ENCODE measurements around the gene CCDC167.

Gene CCDC167

GRCh38 chr6:37491171-37491829, 8.4 kb downstream of the CCDC167 start:
- in situ Hi-C loops (cut with MboI; ENCODE audit: low sequenced_read_pairs), result no loop called here

DNA sequence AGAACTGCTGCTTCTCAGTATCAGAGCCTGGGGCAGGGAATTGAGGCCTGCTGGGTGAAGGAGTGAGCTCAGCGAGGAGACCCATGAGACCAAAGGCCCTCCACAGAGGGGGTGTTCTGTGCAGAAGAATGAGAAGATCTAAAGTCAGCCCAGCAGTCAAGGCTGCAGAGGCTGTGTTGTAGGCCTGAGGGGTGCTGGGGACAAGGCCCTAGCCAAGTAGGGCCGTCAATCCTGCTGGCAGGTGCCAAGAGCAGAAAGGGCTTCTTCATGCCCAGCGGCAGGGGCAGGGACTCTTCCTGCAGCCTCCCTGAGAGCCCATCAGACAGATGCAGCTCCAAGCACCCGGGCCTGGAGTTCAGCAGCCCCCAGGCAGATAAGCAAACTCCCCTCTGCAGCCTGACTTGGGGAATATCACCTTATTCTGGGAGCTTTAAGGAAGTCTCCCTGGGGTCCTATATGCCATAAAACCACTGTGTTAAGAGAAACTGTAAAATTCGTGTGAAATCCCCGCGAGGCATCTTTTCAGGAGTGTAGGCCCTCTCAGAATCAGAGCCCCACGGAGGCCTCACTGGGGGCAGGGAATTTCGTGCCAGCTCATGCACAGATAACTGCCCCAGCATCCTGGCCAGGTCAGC, 9.0 kb downstream of the CCDC167 start:
- in situ Hi-C loops (cut with MboI; ENCODE audit: low sequenced_read_pairs), result no loop called here

DNA sequence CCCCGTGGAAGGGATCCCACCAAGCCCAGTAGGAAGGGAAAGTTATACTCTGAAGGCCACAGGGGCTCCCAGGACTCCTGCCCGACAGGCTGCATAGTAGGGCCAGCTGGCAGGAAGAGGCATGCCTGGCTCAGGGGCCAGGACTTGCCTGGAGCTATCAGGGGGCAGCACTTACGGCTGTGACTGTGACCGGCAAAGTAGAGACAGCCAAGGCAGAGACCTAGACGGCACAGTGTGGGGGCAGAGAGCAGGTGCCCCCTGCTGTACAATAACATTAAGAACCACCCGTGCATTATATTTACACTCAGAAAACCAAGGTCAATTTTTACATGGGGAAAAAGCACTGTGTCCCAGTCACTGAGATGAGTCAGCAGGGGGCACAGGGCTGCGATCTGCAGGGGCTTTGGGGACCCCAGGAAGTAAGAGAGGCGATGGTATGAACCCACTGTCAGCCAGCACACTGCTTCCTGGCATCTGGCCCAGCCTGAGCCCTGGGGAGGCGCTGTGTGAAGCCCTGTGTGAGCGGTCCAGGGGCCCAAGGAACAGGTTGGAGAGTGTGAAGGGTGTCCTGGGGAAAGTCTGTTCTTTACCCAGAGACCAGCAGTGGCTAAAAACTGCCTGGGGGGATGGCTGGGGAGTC, 9.9 kb downstream of the CCDC167 start:
- in situ Hi-C loops (cut with MboI; ENCODE audit: low sequenced_read_pairs), result no loop called here

DNA sequence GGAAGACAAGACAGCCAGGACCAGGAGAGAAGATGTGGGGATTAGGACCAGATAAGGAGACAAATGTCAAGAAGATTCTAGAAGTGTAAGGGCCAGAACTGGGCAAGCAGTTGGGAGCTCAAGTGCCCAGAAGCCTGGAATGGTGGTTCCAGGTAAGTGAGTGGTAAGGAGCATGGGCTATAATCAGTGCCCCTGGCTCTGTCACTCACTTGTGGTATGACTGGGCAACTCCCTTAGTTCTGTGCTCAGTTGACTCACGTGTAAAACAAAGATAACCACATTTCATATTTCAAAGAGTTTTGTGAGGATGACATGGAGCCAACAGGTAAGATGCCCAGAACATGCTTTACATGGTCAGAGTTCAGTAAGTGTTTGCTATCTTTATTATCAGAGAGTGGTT, 11.2 kb downstream of the CCDC167 start:
- in situ Hi-C loops (cut with MboI; ENCODE audit: low sequenced_read_pairs), result no loop called here

DNA sequence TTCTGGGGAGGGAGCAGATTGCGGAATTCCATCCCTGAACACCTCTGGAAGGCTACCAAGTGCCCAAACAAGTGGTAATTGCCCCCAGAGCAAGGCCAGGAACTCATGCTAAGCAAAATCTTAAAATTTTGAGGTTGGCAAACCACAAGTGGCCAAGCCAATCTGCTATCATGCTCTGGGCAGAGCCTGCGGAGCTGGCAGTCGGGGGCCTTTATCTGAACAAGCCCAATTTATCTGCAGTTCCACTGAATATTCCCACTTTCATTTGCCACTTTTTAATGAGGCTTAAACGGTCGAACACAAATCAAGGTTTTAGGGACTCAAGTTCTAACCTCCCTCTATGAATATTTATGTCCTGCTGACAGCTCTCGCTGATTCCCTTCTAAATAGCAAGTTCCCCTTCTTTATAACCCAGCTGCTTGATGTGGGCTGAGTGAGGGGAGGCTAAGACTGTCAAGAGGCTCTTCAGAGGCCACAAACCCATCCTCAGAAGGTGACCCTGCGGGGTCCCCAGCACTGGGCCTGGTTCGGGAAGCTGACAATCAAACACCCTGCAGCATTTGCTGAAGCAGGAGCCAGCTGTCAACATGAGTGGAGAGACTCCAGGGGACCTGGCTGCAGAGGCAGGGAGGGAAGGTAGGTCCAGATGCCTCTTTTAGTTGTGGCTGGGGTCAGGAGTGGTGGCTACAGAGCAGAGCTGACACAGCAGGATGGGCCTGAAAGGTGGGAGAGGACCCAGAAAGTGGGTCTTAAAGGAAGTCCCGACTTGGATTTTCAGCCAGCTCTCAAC, 11.9 kb downstream of the CCDC167 start:
- in situ Hi-C loops (cut with MboI; ENCODE audit: low sequenced_read_pairs), result no loop called here

DNA sequence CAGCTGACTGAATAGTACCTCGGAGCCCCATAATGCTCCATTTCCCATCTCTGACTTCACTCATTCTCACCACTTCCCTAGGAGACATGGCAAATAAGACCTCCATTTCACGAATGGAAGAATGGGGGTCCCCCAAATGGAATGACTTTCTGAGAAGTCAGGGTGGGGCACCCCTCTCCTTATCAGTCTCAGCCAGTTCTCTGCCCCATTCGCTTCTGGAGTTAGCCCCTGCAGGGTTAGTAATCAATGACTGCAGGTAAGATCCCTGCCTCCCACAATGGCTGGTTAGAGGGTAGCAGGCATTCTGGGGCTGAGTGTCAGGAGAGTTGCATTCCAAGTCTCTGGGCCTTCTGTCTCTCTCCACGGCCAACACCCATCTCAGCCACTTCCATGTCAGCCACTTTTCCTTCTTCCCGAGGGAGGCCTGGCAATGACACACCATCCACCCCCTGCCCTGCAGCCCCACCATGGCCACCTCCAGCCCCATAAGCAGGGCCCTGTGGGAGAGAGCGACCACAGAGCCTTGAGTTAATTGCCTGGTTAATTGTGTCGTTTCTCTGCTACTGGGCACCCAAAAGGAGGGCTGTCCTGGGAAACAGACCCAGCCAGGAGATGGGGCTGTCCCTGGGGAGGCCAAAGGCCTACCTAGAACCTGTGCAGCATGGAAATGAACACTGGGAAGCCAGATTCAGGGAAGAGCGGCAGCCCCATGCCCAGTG, 13.4 kb downstream of the CCDC167 start:
- in situ Hi-C loops (cut with MboI; ENCODE audit: low sequenced_read_pairs), result no loop called here

- in situ Hi-C loops (cut with MboI; ENCODE audit: low sequenced_read_pairs), result no loop called here
Observed at GRCh38 chr6:37485291-37485702, 14.4 kb downstream of the CCDC167 start.

GRCh38 chr6:37484786-37485170, 14.9 kb downstream of the CCDC167 start:
- in situ Hi-C loops (cut with MboI; ENCODE audit: low sequenced_read_pairs), result no loop called here

DNA sequence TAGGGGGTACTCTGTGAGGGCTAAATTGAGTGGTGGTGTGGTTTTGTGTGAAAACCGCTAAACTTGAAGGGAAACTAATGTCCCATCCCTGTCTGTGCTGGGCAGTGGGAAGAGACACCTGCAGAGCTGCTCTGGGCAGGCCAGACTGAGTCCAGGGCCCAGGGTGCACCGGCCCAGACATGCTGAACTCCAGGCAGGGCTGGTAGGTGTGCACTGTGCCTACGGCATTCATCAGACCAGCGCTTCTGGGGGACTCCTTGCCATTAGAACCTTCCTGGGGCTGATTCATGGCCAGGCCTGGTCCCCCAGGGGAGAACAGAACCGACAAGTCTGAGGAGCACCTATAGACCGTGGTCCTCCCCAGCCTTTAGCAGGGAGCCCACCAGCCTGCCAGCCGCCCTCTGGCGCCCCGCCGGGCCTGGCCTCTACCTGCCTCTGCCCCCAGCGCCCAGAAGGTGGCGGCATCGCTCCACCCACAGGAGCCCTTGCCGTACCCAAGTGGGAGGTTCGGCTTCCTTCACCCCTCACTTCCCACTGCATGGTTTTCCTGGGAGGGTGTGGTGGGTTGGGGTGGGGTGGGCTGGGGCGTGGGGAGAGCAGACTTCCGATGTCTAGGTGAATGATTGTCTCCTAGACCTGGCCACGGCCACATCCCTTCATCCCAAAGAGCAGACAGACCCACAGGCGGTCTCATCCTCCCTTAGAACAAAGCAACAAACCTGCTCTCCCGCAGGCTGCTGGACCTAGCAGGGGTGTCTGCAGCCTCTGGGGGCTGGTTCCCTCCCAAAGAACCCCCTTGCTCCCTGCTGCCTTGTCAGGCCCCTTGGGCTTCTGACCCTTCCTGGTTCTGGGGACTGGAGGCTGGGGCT, 15.5 kb downstream of the CCDC167 start:
- in situ Hi-C loops (cut with MboI; ENCODE audit: low sequenced_read_pairs), result no loop called here

DNA sequence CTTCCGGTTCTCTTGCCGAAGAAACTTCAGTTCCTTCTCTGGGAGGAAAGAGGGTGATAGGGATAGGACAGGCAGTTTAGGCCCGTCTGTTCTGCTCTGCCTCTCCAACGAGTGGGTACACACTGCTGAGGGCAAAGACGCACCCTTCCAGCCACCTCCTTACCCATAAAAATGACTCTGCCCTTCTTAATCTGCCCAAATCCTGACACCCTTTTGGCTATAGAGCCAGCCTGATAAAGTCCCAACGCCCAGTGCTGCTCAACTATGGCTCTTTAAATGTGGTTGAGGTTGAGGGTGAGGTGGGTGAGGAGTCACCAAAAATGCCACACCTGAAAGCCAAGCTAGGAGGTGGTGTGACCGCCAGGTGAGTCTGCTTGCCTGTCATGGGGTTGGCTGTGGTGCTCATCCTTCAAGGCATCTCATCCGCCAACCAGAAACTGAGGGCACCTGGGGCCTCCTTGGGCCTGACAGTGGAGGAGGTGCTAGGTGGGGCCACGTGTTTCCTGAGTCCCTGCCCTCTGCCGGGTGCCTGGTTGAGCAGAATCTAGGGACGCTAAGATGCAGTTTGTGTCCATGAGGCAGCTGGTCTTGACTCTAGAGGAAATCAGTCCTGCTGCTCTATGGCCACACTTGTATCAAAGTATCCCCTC, 16.3 kb downstream of the CCDC167 start:
- in situ Hi-C loops (cut with MboI; ENCODE audit: low sequenced_read_pairs), result no loop called here

DNA sequence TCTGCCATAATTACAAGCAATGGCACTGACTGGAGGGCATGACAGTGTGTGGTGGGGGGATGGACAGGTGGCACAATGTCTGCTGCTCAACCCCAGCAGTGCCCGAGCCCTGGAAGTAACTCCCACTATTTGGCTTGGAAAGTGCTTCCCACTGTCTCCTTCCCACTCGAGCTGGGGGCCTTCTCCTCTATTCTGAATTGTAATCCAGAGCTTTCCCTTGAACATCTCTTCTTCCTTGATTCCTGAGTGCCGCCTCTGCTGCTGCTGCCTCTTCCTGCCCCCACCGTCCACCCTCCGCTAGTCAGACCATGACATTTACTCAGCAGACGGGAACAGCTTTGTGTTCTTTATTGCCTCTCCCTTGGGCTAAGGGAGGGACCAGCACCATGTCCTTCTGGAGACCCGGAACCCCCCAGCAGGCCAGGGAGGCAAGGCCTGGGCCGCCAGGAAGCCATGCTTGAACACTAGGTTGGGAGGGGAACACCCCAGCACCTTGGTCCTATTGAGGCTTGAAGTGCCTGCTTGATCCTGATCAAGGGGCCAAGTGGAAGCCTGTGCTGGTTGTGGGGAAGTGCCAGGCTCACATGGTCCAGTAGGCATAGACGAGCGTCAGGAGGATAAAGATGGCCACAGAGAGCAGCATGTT, 17.0 kb downstream of the CCDC167 start:
- in situ Hi-C loops (cut with MboI; ENCODE audit: low sequenced_read_pairs), result no loop called here

GRCh38 chr6:37481711-37482605, 17.7 kb downstream of the CCDC167 start:
- in situ Hi-C loops (cut with MboI; ENCODE audit: low sequenced_read_pairs), result no loop called here

DNA sequence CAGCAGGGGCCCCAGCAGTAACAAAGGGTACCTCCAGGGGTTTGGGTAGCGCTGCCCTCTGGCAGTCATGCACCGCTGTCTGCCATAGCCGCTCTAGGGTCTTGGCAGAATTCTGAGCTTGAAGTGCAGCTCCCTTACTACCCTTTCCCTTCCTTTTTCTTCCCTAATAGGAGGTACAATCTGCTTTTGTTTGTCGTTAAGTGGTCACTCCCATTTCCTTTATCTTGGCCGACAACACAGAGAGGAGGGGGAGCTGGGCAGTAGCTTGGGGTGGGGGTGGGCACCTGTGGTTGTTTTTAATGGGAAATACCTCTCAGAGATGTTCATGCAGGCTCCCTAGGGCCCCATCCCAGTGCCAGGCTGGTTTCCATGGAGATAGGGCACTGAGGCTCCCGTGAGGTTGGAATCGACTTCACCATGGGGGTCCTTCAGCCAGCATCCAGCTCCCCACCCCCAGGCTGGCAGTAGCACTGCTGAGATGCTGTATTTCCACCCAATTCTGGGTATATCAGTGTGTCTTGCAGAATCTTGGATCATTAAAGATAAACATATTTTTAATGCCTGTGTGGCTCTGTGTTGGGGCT, 18.6 kb downstream of the CCDC167 start:
- in situ Hi-C loops (cut with MboI; ENCODE audit: low sequenced_read_pairs), result no loop called here

GRCh38 chr6:37480118-37480736, 19.5 kb downstream of the CCDC167 start:
- in situ Hi-C loops (cut with MboI; ENCODE audit: low sequenced_read_pairs), result no loop called here

- in situ Hi-C loops (cut with MboI; ENCODE audit: low sequenced_read_pairs), result no loop called here
Observed at GRCh38 chr6:37479266-37479854, 20.3 kb downstream of the CCDC167 start.

- in situ Hi-C loops (cut with MboI; ENCODE audit: low sequenced_read_pairs), result no loop called here
Observed at GRCh38 chr6:37478827-37479226, 20.9 kb downstream of the CCDC167 start.

Measured in HL-60/S4 treated with retinoic acid at 250 ng/mL for 4 days and 3 days (cell line).